Retinal pigment epithelial cell (primary cell): ENCODE results near the gene YWHAG.

Experiments
- DNase-seq: peaks from one replicate; pipeline ENCODE4 v3.0.0-alpha.2; 2010; ENCODE audit warnings: low read depth
- H3K4me3 ChIP-seq: 2 replicates; pipeline ENCODE4 v1.5.1; 2011; ENCODE audit warnings: mild to moderate bottlenecking, low read length, control low read depth, moderate library complexity
- TF ChIP-seq, protein P1 (sequence below): conservative IDR thresholded peaks from 2 replicates; pipeline ENCODE4 v1.5.1; 2011; ENCODE audit warnings: low read depth, low read length, control low read depth, inconsistent platforms

Gene YWHAG

DNA sequence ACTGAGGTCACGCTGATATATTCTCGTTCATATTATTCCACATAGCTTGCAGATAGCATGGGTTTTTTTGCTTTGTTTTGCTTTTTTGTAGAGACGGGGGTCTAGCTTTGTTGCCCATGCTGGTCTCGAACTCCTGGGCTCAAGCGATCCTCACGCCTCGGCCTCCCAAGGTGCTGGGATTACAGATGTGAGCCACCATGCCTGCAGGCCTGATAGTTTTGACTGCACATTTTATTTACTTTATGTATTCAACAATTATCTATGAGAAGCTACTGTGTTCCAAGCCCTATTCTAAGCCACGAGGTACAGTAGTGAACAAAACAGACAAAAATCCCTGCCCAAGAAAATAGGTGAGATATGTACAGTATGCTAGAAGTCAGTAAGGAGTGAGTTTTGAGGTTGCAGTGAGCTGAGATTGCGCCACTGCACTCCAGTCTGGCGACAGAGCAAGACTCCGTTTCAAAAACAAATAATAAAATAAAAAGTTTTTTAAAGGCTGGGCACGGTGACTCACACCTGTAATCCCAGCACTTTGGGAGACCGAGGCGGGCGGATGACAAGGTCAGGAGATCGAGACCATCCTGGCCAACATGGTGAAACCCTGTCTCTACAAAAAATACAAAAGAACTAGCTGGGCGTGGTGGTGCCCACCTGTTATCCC, 1.3 kb upstream of the YWHAG start:
- DNase-seq: no peak
- no peak overlapping the region for H3K4me3 ChIP-seq
- TF ChIP-seq, protein P1, sequence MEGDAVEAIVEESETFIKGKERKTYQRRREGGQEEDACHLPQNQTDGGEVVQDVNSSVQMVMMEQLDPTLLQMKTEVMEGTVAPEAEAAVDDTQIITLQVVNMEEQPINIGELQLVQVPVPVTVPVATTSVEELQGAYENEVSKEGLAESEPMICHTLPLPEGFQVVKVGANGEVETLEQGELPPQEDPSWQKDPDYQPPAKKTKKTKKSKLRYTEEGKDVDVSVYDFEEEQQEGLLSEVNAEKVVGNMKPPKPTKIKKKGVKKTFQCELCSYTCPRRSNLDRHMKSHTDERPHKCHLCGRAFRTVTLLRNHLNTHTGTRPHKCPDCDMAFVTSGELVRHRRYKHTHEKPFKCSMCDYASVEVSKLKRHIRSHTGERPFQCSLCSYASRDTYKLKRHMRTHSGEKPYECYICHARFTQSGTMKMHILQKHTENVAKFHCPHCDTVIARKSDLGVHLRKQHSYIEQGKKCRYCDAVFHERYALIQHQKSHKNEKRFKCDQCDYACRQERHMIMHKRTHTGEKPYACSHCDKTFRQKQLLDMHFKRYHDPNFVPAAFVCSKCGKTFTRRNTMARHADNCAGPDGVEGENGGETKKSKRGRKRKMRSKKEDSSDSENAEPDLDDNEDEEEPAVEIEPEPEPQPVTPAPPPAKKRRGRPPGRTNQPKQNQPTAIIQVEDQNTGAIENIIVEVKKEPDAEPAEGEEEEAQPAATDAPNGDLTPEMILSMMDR: no peak

DNA sequence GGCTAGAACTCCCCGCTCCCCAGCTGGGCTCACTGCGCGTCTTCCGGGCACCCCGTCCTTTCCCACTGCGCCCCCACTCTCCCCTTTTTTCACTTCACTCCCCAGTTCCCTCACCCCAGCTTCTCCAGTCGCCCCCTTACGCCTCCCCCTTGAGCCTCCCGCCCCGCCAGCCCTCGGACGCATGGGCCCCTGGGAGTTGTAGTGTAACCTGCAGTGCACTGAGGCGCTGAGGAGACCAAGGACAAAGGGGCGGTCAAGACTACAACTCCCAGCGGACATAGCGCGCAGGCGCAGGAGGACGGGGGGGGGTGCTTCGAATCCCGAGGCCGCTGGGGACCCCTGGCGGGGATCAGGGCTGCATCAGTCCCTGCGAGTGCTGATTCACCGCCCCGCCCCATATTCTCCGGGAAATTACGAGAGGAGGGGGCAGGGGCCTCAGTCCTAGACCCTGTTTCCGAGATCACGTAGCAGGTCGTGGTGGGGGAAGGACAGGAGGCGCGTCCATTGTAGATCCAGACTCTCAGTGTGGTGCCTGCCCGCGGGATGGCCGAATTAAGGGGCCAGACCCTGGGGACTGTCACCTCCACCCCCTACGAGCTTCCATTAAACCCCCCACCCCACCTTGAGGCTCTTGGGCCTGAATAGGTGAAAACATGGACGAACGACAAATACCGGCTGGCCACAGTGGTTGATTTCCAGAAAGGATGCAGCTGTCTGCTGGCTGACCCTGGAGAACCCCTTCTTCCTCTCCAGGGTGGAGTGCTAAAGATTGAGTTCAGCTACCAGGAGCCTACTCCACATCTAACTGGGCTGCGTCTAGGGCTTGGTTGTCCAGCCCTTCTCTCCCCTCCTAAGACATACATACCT, 553 bp upstream of the YWHAG start:
- peak overlapping the region; percentile 64 for H3K4me3 ChIP-seq
- peak; percentile 93 for DNase-seq
- TF ChIP-seq, protein P1: peak; percentile 80

DNA sequence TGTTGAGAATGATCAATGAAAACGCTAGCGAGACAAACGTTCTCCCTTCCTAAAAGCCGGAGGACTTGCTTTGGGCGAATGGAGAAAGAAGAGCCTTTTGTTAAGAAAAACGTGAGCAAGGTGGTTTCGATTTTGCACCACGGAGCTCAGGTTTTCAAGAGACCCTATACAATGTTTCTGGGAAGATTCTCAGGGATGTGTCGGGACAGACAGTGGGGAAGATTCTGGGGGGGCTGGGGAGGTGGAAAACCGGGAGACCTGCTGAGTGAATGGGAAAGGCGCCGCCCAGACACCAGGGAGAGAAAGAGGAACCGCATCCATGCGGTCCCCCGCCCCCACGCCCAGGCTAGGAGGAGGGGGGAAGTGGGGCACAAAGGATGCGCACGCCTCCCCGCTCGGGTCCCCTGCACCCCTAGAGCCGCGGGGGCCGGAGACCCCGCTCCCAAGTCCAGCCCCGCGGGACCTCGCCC, 745 bp downstream of the YWHAG start:
- peak overlapping the region; percentile 64 for H3K4me3 ChIP-seq
- TF ChIP-seq, protein P1: no peak
- DNase-seq: no peak

DNA sequence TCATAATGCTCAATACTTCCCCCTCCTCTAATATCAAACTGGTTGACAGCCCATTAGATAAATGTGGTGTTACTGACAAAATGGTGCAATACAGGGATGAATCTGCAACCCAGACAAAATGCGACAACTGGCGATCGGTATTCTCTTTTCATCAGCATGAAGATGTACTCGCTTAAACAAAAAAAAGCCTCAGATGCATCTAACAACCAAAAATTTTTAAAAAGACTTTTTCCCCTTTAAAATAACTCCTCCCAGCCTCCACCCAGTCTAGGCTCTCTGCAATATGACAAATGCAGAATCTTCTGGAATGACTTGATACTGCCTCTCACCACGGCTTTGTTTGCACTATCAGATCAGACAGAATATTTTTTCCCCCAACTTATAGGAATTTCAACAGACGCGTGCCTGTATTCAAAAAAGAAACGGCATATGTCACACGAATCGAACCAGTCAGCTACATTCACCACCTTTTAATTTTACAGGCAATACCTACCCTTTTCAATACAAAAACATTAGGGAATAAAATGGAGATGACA, 1.2 kb downstream of the YWHAG start:
- no peak for DNase-seq
- TF ChIP-seq, protein P1: no peak
- peak overlapping the region; percentile 64 for H3K4me3 ChIP-seq

DNA sequence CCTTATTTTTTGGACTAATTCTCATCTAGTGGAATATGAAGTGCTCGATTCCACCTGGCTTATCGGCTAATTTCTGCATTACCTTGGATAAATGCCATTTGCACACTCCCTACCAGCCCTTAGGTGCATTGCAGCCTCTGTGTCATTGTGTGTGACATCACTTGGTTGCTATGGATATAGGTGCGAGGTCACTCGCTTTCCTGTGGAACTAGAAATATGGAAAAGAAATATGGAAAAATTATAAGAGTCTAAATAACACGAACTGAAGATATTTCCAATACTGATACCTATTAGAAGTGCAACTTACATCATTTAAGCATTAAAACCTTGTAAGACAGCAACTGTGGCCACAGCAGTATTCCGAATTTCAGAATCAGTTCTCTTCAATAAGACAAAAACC, 2.0 kb downstream of the YWHAG start:
- TF ChIP-seq, protein P1: peak; percentile 9
- peak overlapping the region; percentile 64 for H3K4me3 ChIP-seq
- DNase-seq: no peak

DNA sequence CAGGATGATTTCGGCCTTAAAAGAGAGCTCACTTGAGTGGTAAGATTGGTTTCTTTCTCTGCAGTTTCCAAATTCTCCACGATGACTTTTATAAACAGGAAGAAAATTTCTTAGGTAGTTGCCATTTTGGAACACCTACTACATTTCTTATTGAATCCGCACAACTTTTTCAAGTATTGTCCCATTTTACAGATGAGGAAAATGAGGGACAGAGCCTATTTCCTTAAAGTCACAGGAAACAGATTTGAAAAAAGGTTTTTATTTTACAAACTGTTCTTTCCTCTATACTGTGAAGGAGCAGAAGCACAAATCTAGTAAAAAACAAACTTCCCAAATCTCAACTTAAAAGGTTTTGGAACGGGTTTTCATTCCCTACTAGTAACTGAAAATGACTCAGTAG, 2.7 kb downstream of the YWHAG start:
- no peak overlapping the region for H3K4me3 ChIP-seq
- DNase-seq: no peak
- TF ChIP-seq, protein P1: no peak
